Brain microvascular endothelial cell (primary cell): Measurements from ENCODE around the gene ADRA2C.

Experiments
- DNase-seq: peaks from one replicate; pipeline ENCODE4 v3.0.0-alpha.2; 2020
- H3K27ac ChIP-seq: fragments of 250-450 bp; sonication (Bioruptor Pico); 2 replicates; pipeline ENCODE4 v1.5.1; 2020; ENCODE audit warnings: mild to moderate bottlenecking, moderate library complexity
- H3K27me3 ChIP-seq: fragments of 250-450 bp; sonication (Bioruptor Pico); replicated peaks from 2 replicates; pipeline ENCODE4 v1.5.1; 2020; ENCODE audit warnings: mild to moderate bottlenecking
- H3K36me3 ChIP-seq: fragments of 250-450 bp; sonication (Bioruptor Pico); replicated peaks from 2 replicates; pipeline ENCODE4 v1.5.1; 2020; ENCODE audit warnings: mild to moderate bottlenecking
- H3K4me3 ChIP-seq: 2 replicates; pipeline ENCODE4 v1.5.1; 2011; ENCODE audit warnings: low read depth, mild to moderate bottlenecking, control low read depth, low read length, moderate library complexity
- CTCF ChIP-seq: IDR thresholded peaks from 2 replicates; pipeline ENCODE4 v1.5.1; 2011; ENCODE audit warnings: low read depth, mild to moderate bottlenecking, moderate library complexity, low read length, control low read depth, inconsistent platforms; ENCODE audit errors: missing control alignments
- in situ Hi-C: cut with HindIII; loops from 2 replicates; pipeline ENCODE4 v1.10.0; 2017; ENCODE audit warnings: low sequenced_read_pairs, low pct_ligation_motif_present

Gene ADRA2C

GRCh38 chr4:3765271-3766035, 732 bp upstream of the ADRA2C start:
- Histone ChIP-seq H3K4me3 (peak overlapping the region; percentile 34), H3K36me3 (no peaks in the 10 kb centered on the region), H3K27ac (no peak overlapping the region), H3K27me3 (peaks cover 26% of the 10 kb centered on the region)
- DNase-seq = peak; percentile 37
- TF ChIP-seq CTCF = no peak
- in situ Hi-C loops = no loop called here

GRCh38 chr4:3766785-3767569, 792 bp downstream of the ADRA2C start:
- peaks cover 31% of the 10 kb centered on the region for H3K27me3 ChIP-seq
- TF ChIP-seq CTCF = peak; percentile 10
- DNase-seq = no peak

GRCh38 chr4:3767570-3768288, 1.5 kb downstream of the ADRA2C start:
- peak; percentile 9 for TF ChIP-seq CTCF
- in situ Hi-C loops = no loop called here
- Histone ChIP-seq H3K4me3 (no peak overlapping the region), H3K27me3 (peaks cover 31% of the 10 kb centered on the region), H3K27ac (no peak overlapping the region), H3K36me3 (no peaks in the 10 kb centered on the region)
- DNase-seq = no peak

More at GRCh38 chr4:3766785-3767569, 792 bp downstream of the ADRA2C start:
- H3K36me3 ChIP-seq = no peaks in the 10 kb centered on the region
- in situ Hi-C loops = no loop called here
- no peak overlapping the region for H3K27ac ChIP-seq
- no peak overlapping the region for H3K4me3 ChIP-seq

GRCh38 chr4:3768842-3769641, 2.9 kb downstream of the ADRA2C start:
- no peak for TF ChIP-seq CTCF
- Histone ChIP-seq H3K27me3 (peaks cover 30% of the 10 kb centered on the region), H3K4me3 (no peak overlapping the region), H3K27ac (no peak overlapping the region), H3K36me3 (no peaks in the 10 kb centered on the region)
- in situ Hi-C loops = no loop called here
- no peak for DNase-seq

GRCh38 chr4:3769642-3770184, 3.5 kb downstream of the ADRA2C start:
- Histone ChIP-seq H3K4me3 (no peak overlapping the region), H3K27ac (no peak overlapping the region), H3K36me3 (no peaks in the 10 kb centered on the region), H3K27me3 (peaks cover 30% of the 10 kb centered on the region)
- in situ Hi-C loops = no loop called here
- no peak for DNase-seq
- TF ChIP-seq CTCF = no peak
